ENCODE measurements around the gene STK32B.

GRCh38 chr4:5366009-5366386 is 314.7 kb downstream of the STK32B start:
- TF ChIP-seq CTCF (IDR thresholded peaks at IDR 0.05) = no peak
- no peak for TF ChIP-seq ZFX (IDR thresholded peaks at IDR 0.05; ENCODE audit: borderline replicate concordance)

Data from 22Rv1 (cell line).